Panc1 (cell line): ENCODE data around the gene DCDC2. TPM values are rescaled to one million over a fixed set of nuclear protein-coding genes. Genes with fewer than 3 reads are reported as not detected.

Experiments used
- ATAC-seq: fragments of 200-7000 bp; cut with Tn5 transposase; 2 replicates; pipeline ENCODE4 v1.9.1; 2020; ENCODE audit warnings: mild to moderate bottlenecking, moderate library complexity
- BruUV-seq: library from RNA; stranded (reverse); fragments of 400-500 nt; replicated peaks from 2 replicates; lab custom pipeline; 2021; lab: Mats Ljungman, UMichigan
- CTCF ChIA-PET: fragments of 300-600 bp; sonication (Branson Sonifier 250); formaldehyde crosslinking; loops from one replicate; lab custom pipeline; 2022; ENCODE audit warnings: antibody characterized with exemption; lab: Charles Lee
- POLR2A ChIA-PET: fragments of 300-600 bp; sonication (Branson Sonifier 250); formaldehyde crosslinking; loops from one replicate; lab custom pipeline; 2022; ENCODE audit warnings: antibody characterized with exemption; lab: Charles Lee
- DNase-seq: peaks from one replicate; pipeline ENCODE4 v3.0.0-alpha.2; 2010; ENCODE audit warnings: low read depth, low spot score
- H3K27ac ChIP-seq: 2 replicates; pipeline ENCODE4 v1.5.1; 2011; ENCODE audit warnings: mild to moderate bottlenecking, low read length, inconsistent platforms
- H3K27me3 ChIP-seq: fragments of 200-500 bp; sonication (Bioruptor generic); 2 replicates; pipeline ENCODE4 v1.6.0; 2014; ENCODE audit warnings: low read length, inconsistent platforms; ENCODE audit not compliant: control insufficient read depth, insufficient read depth
- H3K36me3 ChIP-seq: fragments of 200-500 bp; sonication (Bioruptor generic); 2 replicates; pipeline ENCODE4 v1.5.1; 2014; ENCODE audit warnings: inconsistent platforms, mild to moderate bottlenecking, low read length, moderate library complexity; ENCODE audit not compliant: control insufficient read depth, insufficient read depth
- H3K4me1 ChIP-seq: 2 replicates; pipeline ENCODE4 v1.5.1; 2011; ENCODE audit warnings: inconsistent platforms, mild to moderate bottlenecking, low read length, moderate library complexity; ENCODE audit not compliant: control insufficient read depth, insufficient read depth
- H3K4me3 ChIP-seq, 2 experiments: 2 replicates each; pipeline ENCODE4 v1.5.1; 2011 to 2012; ENCODE audit warnings: low read depth in 2 of 2, low read length in 2 of 2, mild to moderate bottlenecking in 2 of 2, inconsistent platforms in 1 of 2, moderate library complexity in 1 of 2
- H3K9me3 ChIP-seq: fragments of 200-500 bp; sonication (Bioruptor generic); 2 replicates; pipeline ENCODE4 v1.5.1; 2014; ENCODE audit warnings: low read depth, mild to moderate bottlenecking, inconsistent platforms, low read length, moderate library complexity; ENCODE audit not compliant: control insufficient read depth, insufficient read depth
- POLR2AphosphoS5 ChIP-seq: IDR thresholded peaks from 2 replicates; pipeline ENCODE4 v1.6.1; 2012; ENCODE audit warnings: mild to moderate bottlenecking, low read depth, low read length, moderate library complexity
- REST ChIP-seq, 2 experiments: IDR thresholded peaks; 2 replicates each; pipeline ENCODE4 v1.6.1; 2011 to 2012; ENCODE audit warnings: low read depth in 2 of 2, control low read depth in 1 of 2, low read length in 1 of 2, mild to moderate bottlenecking in 1 of 2, moderate library complexity in 1 of 2; ENCODE audit not compliant: insufficient read depth in 1 of 2
- SIN3A ChIP-seq: IDR thresholded peaks from 2 replicates; pipeline ENCODE4 v1.6.1; 2012; ENCODE audit warnings: low read depth, mild to moderate bottlenecking, low read length, moderate library complexity, borderline replicate concordance; ENCODE audit not compliant: insufficient read depth
- TCF7L2 ChIP-seq: IDR thresholded peaks from 2 replicates; pipeline ENCODE4 v1.6.1; 2011; ENCODE audit warnings: mild to moderate bottlenecking, low read depth, low read length, inconsistent platforms
- in situ Hi-C: cut with HindIII; loops from 2 replicates; pipeline ENCODE4 v1.10.0; 2016; ENCODE audit warnings: low sequenced_read_pairs, low pct_unique_long_range_greater_than_20kb
- intact Hi-C: fragments of 100-400 bp; cut with micrococcal nuclease; formaldehyde crosslinking; loops from one replicate; pipeline ENCODE4 v1.10.0; 2022; ENCODE audit not compliant: unreplicated experiment
- total RNA-seq: library from RNA; stranded (reverse); gene quantifications from one replicate; pipeline ENCODE4 v1.2.1, GENCODE V29; 2021; ENCODE audit not compliant: unreplicated experiment
- TF ChIP-seq, protein P1 (sequence below): fragments of 450-650 bp; IDR thresholded peaks from 2 replicates; pipeline ENCODE4 v1.5.1; 2017; ENCODE audit warnings: mild to moderate bottlenecking

DCDC2 gene
- total RNA-seq, 1 experiment from 2014 or later, result 0.15 TPM

- DNase-seq (no peak), ATAC-seq (no peak)
- no peak for TF ChIP-seq TCF7L2
- TF ChIP-seq POLR2AphosphoS5, result no peak
- TF ChIP-seq, protein P1, sequence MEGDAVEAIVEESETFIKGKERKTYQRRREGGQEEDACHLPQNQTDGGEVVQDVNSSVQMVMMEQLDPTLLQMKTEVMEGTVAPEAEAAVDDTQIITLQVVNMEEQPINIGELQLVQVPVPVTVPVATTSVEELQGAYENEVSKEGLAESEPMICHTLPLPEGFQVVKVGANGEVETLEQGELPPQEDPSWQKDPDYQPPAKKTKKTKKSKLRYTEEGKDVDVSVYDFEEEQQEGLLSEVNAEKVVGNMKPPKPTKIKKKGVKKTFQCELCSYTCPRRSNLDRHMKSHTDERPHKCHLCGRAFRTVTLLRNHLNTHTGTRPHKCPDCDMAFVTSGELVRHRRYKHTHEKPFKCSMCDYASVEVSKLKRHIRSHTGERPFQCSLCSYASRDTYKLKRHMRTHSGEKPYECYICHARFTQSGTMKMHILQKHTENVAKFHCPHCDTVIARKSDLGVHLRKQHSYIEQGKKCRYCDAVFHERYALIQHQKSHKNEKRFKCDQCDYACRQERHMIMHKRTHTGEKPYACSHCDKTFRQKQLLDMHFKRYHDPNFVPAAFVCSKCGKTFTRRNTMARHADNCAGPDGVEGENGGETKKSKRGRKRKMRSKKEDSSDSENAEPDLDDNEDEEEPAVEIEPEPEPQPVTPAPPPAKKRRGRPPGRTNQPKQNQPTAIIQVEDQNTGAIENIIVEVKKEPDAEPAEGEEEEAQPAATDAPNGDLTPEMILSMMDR, result no peak
- no peak for TF ChIP-seq SIN3A
- Histone ChIP-seq H3K27ac (no peak overlapping the region), H3K36me3 (no peaks in the 10 kb centered on the region), H3K27me3 (no peaks in the 10 kb centered on the region; the same call in 1 of the 2 replicates), H3K4me3 (no peak overlapping the region), H3K4me1 (0 out of 2 replicates have a peak, but pooled peaks cover 3% of the 10 kb centered on the region), H3K9me3 (no peaks in the 10 kb centered on the region)
- BruUV-seq, result no TSS peak
- CTCF ChIA-PET, result no interaction called here
- intact Hi-C loops (no loop called here), in situ Hi-C loops (no loop called here)
- POLR2A ChIA-PET, result no interaction called here
Observed at GRCh38 chr6:24397631-24398030, 39.8 kb upstream of the DCDC2 start.

- Histone ChIP-seq H3K27me3 (no peaks in the 10 kb centered on the region; the same call in 1 of the 2 replicates), H3K4me3 (no peak overlapping the region), H3K4me1 (no peaks in the 10 kb centered on the region), H3K27ac (no peak overlapping the region), H3K36me3 (no peaks in the 10 kb centered on the region), H3K9me3 (no peaks in the 10 kb centered on the region)
- DNase-seq, result no peak
- BruUV-seq, result no TSS peak
- ChIA-PET CTCF (no interaction called here), POLR2A (no interaction called here)
- no peak for ATAC-seq
- no peak for TF ChIP-seq TCF7L2
- no peak for TF ChIP-seq SIN3A
- TF ChIP-seq, protein P1, result no peak
- TF ChIP-seq REST (IDR thresholded peaks at IDR 0.05; ENCODE audit: insufficient read depth in 1 of 2, low read depth in 2 of 2, low read length in 1 of 2), result no peak
- TF ChIP-seq POLR2AphosphoS5, result no peak
- in situ Hi-C loops (no loop called here), intact Hi-C loops (no loop called here)
Observed at GRCh38 chr6:24396824-24397223, 39.0 kb upstream of the DCDC2 start.
